Lung (tissue), 12 donors: ENCODE measurements around the gene NR2C2. TPM values are rescaled to one million over a fixed set of nuclear protein-coding genes. Genes with fewer than 3 reads are reported as not detected.

ENCODE experiments used
- ATAC-seq: fragments of 200-7000 bp; cut with Tn5 transposase; one replicate; pipeline ENCODE4 v1.9.1; 2020; ENCODE audit warnings: moderate number of reproducible peaks; ENCODE audit not compliant: insufficient read depth, low FRiP score
- DNase-seq, 3 donors: peaks; one replicate each; pipeline ENCODE4 v3.0.0-alpha.2; 2013 to 2017
- H3K27ac ChIP-seq, 2 donors: one replicate each; pipeline ENCODE4 v1.5.1; 2013; ENCODE audit warnings: mild to moderate bottlenecking in 2 of 2, moderate library complexity in 2 of 2, control low read depth in 1 of 2, inconsistent platforms in 1 of 2, low read depth in 1 of 2, low read length in 1 of 2
- H3K27me3 ChIP-seq, 3 donors: one replicate each; pipeline ENCODE4 v1.5.1; 2013; ENCODE audit warnings: low read length in 2 of 3; ENCODE audit not compliant: control insufficient read depth in 3 of 3, insufficient read depth in 3 of 3
- H3K36me3 ChIP-seq, 4 donors: one replicate each; pipeline ENCODE4 v1.5.1; 2013; ENCODE audit warnings: low read length in 4 of 4, mild to moderate bottlenecking in 1 of 4, moderate library complexity in 1 of 4; ENCODE audit not compliant: control insufficient read depth in 4 of 4, insufficient read depth in 4 of 4
- H3K4me1 ChIP-seq, 5 donors: one replicate each; pipeline ENCODE4 v1.5.1; 2013; ENCODE audit warnings: low read length in 5 of 5, mild to moderate bottlenecking in 2 of 5, moderate library complexity in 1 of 5; ENCODE audit not compliant: control insufficient read depth in 5 of 5, insufficient read depth in 5 of 5
- H3K4me3 ChIP-seq: one replicate; pipeline ENCODE4 v1.5.1; 2013; ENCODE audit warnings: mild to moderate bottlenecking, control low read depth, moderate library complexity
- H3K9ac ChIP-seq, 2 donors: one replicate each; pipeline ENCODE4 v1.5.1; 2013; ENCODE audit warnings: low read length in 2 of 2, control low read depth in 1 of 2; ENCODE audit not compliant: insufficient read depth in 1 of 2
- H3K9me3 ChIP-seq, 4 donors: one replicate each; pipeline ENCODE4 v1.5.1; 2013; ENCODE audit warnings: low read length in 3 of 4, mild to moderate bottlenecking in 1 of 4, moderate library complexity in 1 of 4; ENCODE audit not compliant: control insufficient read depth in 4 of 4, insufficient read depth in 3 of 4
- CTCF ChIP-seq: IDR thresholded peaks from 2 replicates; pipeline ENCODE4 v1.5.1; 2012; ENCODE audit warnings: mild to moderate bottlenecking; ENCODE audit errors: control extremely low read depth, extremely low read depth
- WGBS, 2 donors: extraction: QIAGEN DNeasy Blood & Tissue Kit; methylation state at CpG; one replicate each; pipeline ENCODE4 v1.1.7; 2013; 5-methylcytosine and 5-hydroxymethylcytosine counted together
- polyA plus RNA-seq, 2 donors: library from polyadenylated mRNA; stranded (reverse); fragments of 200-250 nt; gene quantifications; one replicate each; pipeline ENCODE4 v1.2.1, GENCODE V29; 2013
- total RNA-seq, 2 donors: library from RNA; depleted of rRNA in 1 of 2; stranded (reverse); fragments of >200 nt in 1 of 2; gene quantifications; one replicate each; pipeline ENCODE4 v1.2.1, GENCODE V29; 2014 to 2021
- donor health status: control.
- donor health status: control.
- donor health status: Bipolar disorder and iron deficiency.
- donor health status: healthy.
- donor health status: DM: yes; HTN: yes; CAD: no.

The NR2C2 gene
- total and polyA plus RNA-seq, 4 donors, result 9.2 to 71.0 (median 24.8) TPM

GRCh38 chr3:15069441-15069840 lies 122.1 kb downstream of the NR2C2 start:
- DNase-seq, result no peak
- ATAC-seq, result no peak
- WGBS, 2 donors, result 97 to 99% methylated on average over 1 of the region's 1 CpG
- no peaks in the 10 kb centered on the region for H3K27me3 ChIP-seq
- H3K36me3 ChIP-seq, result peaks cover 11 to 22% (median 16%) of the 10 kb centered on the region in 4 donors
- H3K9ac ChIP-seq, result no peak overlapping the region
- TF ChIP-seq CTCF, result no peak
- H3K27ac ChIP-seq, result no peak overlapping the region
- no peaks in the 10 kb centered on the region for H3K4me1 ChIP-seq
- no peaks in the 10 kb centered on the region for H3K9me3 ChIP-seq
- no peak overlapping the region for H3K4me3 ChIP-seq

GRCh38 chr3:15071699-15072098 lies 124.3 kb downstream of the NR2C2 start:
- H3K4me3 ChIP-seq, result no peak overlapping the region
- no peaks in the 10 kb centered on the region for H3K27me3 ChIP-seq
- TF ChIP-seq CTCF, result no peak
- H3K9me3 ChIP-seq, result no peaks in the 10 kb centered on the region
- H3K27ac ChIP-seq, result no peak overlapping the region
- ATAC-seq, result no peak
- H3K4me1 ChIP-seq, result no peaks in the 10 kb centered on the region
- peaks cover 24 to 32% (median 29%) of the 10 kb centered on the region in 4 donors for H3K36me3 ChIP-seq
- DNase-seq, result no peak
- H3K9ac ChIP-seq, result no peak overlapping the region
- WGBS, 2 donors, result 83 to 94% methylated on average over 2 of the region's 2 CpGs

- Histone ChIP-seq H3K27me3 (no peaks in the 10 kb centered on the region), H3K9me3 (no peaks in the 10 kb centered on the region), H3K4me3 (no peak overlapping the region), H3K27ac (no peak overlapping the region), H3K9ac (no peak overlapping the region), H3K36me3 (peaks cover 42 to 57% (median 45%) of the 10 kb centered on the region in 4 donors), H3K4me1 (no peaks in the 10 kb centered on the region)
- 95 to 97% methylated on average over 19 of the region's 19 CpGs for WGBS, 2 donors
- ATAC-seq (no peak), DNase-seq (no peak)
- TF ChIP-seq CTCF, result no peak
These were observed 127.1 kb downstream of the NR2C2 start for GRCh38 chr3:15074500-15074899.

GRCh38 chr3:15079091-15079490 lies 131.7 kb downstream of the NR2C2 start:
- WGBS, 2 donors, result 71 to 93% methylated on average over 3 of the region's 3 CpGs
- no peak overlapping the region for H3K9ac ChIP-seq
- ATAC-seq (no peak), DNase-seq (no peak)
- peaks cover 44 to 82% (median 57%) of the 10 kb centered on the region in 4 donors for H3K36me3 ChIP-seq
- H3K27ac ChIP-seq, result no peak overlapping the region
- TF ChIP-seq CTCF, result no peak
- H3K4me1 ChIP-seq, result peaks cover 0 to 5% (median 0%) of the 10 kb centered on the region in 5 donors
- H3K4me3 ChIP-seq, result no peak overlapping the region
- no peaks in the 10 kb centered on the region for H3K27me3 ChIP-seq
- H3K9me3 ChIP-seq, result no peaks in the 10 kb centered on the region
